IPS-NIHi7 (cell line): ENCODE data around the gene ARG2.

Experiments used
- DNase-seq: peaks from one replicate; pipeline ENCODE4 v3.0.0; 2012; ENCODE audit warnings: mixed read lengths; ENCODE audit errors: extremely low spot score

Gene ARG2

DNA sequence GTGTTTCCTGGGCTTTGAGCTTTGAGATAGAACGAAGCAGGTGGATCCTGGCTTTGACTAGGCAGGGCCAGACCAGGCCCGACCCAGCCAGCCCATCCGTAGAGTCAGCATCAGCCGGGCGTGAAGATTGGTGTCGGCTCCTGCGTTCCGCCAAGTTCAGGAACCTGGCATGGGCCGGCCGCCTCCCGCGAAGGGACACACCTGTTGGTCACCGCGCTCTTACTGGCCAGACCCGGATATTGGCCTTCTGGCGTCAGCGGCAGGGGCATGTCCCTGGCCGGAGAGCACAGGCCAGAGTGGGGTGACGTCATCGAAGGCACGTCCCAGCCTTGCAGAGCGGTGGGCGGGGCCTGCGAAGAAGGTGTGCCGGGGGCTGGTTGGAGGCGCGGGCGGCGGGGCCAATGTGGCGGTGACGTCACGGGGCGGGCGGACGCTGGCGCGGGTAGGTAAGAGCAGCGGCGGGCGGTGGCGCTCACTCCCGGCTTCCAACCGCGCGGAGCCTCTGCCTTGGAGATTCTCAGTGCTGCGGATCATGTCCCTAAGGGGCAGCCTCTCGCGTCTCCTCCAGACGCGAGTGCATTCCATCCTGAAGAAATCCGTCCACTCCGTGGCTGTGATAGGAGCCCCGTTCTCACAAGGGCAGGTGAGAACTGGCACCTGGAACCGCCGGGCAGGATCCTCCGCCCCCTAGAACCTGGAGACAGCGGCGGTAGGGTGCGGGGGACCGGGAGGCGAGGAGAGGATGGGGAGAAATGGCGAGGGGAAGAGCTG, at the start of gene ARG2:
Gene ARG2 (plus strand): TSS at position 475 of the 771 bp plus-strand sequence. CDS start 58 bp downstream, at position 533.
- peak; percentile 98 for DNase-seq

DNA sequence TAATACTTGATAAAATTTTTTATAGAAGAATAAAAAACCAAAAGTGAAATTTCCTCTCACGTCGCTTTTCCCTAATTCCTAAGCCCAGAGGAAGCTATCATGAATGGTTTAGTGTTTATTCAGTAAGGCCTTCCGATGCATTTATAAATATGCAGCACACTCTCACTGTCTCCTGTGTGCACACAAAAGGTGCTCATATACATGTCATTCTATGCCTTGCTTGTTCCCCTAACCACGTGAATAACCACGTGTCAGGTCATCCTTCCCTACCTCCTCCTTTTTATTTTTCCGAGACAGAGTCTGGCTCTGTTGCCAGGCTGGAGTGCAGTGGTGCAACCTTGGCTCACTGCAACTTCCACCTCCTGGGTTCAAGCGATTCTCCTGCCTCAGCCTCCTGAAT, 49.3 kb upstream of the ARG2 start:
- no peak for DNase-seq

DNA sequence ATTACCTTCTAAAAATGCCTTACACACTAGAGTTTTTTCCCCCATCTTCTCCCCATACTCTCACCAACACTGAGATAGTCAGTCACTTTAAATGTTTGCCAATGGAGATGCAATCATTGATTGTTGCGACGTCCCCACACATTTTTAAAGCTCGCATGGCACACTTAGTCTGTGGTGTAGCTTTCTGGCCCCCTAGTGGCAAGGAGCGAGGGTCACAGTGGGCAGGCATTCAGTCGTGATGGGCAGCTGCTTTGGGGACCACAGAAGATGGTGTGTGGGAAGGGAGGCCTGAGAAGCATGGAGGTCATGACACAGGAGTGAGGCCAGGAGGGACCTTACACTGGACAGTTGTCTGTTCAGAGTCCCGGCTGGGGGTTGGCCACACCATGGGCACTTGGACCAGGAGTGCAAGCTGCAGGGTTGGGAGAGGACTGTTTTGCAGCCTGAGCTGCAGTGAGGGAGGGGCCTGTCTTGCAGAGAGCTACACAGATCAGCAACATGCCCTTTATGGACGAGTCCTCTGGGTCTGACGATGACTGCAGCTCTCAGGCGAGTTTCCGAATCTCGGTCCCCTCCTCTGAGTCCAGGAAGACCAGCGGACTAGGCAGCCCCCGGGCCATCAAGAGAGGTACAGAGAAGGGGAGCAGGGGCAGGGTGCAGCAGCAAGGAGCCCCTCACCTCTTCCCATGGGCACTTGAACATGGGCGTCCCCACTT, 48.3 kb upstream of the ARG2 start:
- peak; percentile 81 for DNase-seq

DNA sequence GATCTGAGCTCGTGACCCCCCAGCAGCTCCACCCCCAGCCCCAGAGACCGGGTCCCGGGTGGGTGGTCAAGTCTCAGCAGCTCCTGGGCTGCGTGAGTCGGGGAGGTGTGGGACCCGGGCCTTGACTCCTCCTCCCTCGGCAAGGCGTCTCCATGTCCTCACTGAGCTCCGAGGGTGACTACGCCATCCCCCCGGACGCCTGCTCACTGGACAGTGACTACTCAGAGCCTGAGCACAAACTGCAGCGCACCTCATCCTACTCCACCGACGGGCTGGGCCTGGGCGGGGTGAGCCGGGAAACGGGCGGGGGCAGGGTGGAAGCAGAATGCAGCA, 47.8 kb upstream of the ARG2 start:
- no peak for DNase-seq

DNA sequence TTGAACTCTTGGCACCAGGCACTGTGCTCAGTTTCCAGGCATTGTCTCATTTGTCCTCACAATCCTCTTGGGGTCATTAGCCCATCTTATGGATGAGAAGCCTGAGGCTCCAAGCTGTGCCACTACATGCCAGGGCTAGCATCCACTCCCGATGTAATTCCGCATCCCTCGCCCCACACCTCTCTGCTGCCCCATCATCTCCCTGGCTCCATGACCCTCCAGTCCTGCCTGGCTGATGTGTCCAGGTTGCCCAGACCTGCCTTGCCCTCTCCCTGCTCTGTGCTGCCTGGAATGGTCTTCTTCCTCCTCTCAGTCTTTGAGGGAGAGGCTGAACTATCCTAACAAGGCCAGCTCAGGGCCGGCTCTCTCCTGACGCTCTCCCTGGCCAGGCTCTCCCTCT, 47.1 kb upstream of the ARG2 start:
- no peak for DNase-seq

DNA sequence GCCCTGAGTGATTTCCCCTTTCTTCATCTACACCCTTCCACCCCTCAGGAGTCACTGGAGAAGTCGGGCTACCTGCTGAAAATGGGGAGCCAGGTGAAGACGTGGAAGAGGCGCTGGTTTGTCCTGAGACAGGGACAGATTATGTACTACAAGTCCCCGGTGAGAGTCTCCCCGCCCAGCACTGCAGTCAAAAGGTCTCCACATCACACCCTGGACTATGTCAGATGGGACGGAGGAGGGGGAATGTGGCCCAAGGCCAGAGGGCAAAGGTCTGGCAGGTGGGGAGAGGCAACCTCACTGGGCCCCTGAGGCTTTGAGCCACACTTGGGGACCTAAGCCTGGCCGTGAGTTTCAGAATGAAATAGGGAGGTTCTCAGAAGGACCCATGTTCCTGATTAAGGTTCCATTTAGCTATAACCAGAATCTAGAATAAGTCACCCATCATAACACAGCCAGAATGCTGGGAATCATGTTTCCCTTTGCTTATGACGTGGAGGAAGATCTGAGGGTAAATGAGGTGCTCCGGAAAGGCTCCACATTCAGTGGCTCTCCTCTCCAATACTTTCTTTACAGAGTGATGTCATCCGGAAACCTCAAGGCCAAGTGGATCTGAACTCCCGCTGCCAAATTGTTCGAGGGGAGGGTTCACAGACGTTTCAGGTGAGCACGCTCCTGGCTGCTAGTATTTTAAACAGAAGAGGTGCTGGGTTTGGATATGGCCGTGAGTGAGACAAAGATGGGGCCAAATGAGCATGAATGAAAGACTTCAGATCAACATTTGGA, 46.3 kb upstream of the ARG2 start:
- DNase-seq: no peak

DNA sequence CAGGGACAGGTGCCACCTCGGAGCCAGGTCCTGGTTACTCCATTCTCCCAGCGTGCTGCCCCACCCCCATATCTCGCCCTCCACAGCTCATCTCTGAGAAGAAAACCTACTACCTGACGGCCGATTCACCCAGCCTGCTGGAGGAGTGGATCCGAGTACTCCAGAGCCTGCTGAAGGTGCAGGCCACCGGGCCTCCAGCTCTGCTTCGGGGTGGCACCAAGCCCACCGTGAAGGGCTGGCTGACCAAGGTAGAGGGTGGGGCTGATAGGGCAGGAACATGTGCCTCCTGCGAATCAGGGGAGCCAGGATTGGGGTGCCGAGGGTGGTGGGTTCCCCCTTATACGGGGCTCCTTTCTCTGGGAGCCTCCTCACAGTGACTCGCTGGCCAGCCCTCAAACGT, 45.6 kb upstream of the ARG2 start:
- DNase-seq: no peak

DNA sequence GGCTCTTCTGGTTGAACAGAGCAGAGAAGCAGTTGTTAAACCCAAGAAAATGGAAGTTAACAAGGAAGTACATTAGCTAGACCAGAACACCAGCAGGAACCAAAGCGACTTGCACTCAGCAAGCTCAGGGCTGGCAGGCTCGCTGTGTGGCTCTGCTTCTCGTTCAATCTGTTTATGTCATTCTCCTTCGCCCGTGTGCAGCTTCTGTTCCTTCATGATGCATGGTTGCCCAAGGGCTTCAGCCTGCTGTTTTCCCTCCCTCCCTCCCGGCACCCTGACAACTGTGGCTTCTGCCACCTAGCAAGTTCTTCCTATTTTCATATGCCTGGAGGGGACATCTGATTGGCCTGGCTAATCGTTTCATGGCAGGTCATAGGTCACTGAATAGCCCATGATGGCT, 44.9 kb upstream of the ARG2 start:
- no peak for DNase-seq

DNA sequence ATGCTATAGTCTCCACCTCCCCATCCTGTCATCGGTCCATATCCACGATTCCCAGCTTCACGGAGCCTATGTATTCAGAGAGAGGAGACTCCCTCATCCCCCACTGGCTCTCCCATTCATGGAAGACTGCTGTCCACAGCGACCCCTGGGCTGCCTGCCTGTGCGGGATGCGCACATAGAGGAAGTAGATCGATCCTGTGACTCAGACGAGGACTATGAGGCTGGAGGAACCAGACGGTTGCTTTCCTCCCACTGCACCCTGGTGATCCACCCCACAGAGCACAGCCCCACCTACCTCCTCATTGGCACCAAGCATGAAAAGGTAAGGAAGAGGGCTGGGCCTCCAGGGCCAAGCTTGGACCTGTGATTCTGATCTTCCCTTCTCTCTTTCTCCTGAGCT, 44.0 kb upstream of the ARG2 start:
- no peak for DNase-seq

DNA sequence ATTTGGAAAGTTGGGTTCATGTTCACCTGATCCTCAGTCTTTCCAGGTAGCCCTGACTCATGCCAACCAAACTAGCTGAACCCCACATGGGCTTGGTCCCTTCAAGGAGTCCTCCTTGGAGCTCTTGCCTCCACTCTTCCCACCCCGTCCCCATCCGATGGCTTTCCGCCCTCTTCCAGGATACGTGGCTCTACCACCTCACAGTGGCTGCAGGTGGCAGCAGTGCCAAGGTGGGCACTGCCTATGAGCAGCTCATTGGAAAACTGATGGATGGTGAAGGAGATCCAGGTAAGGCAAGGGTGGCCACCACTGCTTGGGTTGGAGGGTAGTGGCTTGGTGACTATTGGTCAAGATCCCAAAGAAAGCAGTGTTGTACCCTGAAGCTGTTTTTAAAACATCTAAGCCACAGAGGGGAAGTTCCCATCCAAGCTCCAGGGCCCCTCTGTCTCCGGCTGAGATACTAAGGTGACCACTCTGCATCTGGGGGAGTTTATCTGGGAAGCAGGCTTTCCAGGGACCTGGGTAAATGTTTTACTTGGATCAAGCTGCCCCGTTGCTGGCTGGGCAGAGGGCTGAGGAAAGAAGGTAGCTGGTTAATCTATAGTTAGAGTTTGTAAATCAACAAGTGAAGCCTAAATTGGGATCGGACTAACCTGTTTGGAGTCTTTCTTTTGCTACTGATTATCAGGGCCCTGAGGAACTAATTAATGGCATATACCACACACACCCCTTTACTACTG, 43.3 kb upstream of the ARG2 start:
- DNase-seq: no peak

DNA sequence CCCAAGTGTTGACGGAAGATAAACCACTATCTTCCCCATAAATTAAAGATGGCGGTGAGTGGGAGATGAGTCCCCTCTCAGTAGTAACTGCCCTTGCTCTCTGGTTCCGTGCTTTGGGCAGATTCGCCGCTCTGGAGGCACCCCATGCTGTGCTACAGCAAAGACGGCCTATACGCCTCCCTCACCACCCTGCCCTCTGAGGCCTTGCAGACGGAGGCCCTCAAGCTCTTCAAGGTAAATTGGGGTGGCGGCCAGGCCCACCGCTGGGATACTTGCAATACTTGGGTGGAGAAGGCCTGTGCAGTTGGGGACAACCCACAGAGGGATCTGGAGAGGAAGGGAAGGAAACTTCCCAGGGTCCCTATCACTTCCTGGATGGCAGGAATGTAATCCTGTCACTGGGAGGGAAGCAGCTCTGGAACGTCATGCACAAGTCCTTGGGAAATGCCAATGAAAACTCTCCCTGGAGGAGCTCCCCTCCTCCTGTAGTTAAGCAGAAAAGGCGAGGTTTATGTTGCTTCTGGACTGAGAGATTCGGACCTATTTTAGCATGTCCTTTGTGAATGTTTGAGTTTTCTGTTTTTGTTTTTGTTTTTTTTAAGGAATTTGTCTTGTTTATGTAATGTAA, 42.4 kb upstream of the ARG2 start:
- no peak for DNase-seq

DNA sequence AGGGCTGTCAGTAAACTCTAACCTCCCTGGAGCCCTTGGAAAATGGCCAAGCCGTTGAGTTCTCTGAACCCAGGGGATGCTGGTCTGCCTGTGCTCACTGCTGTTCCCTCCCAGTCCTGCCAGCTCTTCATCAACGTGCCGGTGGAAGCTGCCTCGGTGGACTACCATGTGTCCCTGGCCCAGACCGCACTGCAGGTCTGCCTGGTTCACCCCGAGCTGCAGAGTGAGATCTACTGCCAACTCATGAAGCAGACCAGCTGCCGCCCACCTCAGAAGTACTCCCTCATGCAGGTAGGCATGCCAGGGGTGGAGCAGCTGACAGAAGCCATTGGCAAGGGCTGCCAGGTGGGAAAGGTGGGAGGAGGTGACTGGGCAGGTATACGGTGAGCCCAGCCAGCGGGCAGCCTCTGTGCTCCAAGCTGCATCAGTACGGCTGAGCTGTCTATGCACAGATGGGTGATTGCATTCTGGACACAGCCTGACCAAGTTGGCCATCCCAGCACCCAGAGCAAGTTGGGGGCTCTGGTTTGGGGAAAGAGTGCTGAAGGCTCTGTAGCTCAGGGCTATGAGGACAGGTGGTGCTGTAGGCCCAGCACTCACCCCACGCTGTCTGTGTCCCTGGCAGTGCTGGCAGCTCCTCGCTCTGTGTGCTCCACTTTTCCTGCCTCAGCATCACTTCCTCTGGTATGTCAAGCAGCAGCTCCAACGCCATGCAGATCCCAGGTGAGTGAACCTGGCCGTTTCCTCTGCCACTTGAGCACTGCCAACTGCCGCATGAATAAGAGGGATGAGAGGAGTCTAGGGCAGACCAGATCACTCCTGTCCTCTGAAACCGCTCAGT, 41.6 kb upstream of the ARG2 start:
- DNase-seq: no peak

DNA sequence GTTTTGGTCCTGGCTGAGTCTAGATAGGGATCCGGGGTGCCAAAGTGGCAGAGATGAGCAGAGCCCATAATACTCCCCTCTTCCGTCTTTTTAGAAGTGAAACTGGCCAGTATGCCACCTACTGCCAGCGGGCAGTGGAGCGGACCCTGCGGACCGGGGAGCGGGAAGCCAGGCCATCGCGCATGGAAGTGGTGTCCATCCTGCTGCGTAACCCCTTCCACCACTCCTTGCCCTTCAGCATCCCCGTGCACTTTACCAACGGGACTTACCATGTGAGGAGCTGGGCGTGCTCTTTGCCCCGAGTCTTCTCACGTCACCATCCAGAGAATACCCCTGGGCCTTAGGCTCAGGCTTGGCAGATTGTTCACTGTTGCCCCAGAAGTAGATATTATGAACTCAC, 40.7 kb upstream of the ARG2 start:
- DNase-seq: no peak

DNA sequence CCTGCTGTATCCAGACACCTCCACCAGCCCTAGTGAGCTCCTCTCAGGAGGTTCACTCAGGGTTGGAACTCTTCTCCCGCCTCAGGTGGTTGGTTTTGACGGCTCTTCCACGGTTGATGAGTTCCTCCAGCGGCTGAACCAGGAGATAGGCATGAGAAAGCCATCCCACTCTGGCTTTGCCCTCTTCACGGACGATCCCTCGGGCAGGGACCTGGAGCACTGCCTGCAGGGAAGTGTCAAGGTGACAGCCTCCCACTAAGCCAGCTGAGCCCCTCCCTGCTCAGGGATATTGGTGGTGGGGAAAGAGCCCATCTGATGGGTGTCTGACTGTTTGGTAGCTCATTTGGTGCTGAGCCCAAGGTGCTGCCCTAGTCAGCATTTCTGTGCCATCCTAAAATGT, 40.1 kb upstream of the ARG2 start:
- no peak for DNase-seq

DNA sequence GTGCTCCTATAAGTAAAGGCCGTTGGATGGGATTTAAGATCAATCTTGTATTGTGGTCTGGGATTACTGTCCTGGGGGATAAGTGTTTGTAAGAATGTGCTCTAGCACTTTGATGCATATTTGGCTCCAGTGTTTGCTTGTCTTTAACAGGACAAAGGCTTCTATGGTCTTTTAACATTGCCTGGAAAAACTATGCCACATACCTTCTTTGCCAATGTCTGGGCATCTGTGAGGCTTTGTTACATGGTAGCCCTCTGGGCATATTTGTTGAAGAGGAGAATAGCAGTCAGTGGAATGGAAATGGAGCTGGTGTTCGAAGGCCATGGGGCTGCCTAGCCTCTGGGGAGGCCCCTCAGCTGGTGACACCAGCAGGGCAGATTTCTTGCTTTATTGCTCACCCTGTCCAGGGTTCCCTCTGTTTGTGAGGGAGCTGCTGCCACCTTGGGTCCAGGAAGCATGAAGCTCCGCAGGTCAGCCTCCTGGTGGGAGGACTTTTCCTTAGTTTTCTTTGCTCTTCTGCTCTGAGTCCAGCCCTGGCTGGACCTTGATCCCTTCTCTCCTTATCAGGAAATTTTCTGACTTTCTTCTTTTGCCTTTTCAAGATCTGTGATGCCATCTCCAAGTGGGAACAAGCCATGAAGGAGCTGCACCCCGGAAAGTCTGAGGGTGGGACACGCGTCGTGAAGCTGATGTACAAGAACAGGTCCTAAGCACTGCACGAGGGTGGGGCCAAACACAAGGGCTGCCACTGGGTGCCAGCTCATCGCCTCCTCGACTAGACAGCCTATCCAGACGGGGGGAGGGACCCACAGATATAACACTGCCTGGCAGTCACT, 39.2 kb upstream of the ARG2 start:
- DNase-seq: no peak

DNA sequence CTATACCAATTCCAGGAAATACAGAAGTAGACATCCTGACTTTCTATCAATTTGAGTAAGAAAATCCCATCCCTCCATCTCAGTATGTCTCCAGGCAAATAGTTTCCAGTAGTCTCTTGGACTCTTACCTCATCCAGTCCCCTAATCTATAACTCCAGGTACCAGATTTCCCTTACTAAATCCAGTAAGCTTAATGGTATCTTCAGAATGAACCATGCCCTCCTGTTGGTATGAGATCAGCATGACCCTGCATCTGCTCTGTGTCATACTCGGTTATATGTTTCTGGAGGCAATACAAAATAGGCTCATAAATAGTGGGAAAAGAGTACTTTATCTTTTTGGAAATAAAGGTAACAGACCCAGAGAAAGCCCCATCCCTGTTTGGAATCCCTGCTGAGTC, 38.1 kb upstream of the ARG2 start:
- DNase-seq: no peak

DNA sequence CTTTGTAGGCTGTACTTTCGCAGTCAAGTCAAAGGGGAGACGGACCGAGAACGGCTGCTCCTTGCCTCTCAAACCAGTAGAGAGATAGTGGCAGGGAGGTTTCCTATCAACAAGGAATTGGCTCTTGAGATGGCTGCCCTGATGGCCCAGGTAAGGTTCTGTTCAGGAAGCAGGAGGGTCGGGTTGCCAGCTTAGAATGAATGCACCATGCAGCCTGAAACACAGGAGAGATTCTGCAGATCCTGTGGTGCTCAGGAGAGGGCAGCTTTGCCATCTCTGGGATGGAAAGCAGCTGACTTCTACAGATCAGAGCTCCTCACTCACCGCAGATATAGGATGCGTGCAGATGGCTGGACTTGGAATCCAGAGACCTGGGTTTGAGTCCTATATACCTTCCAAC, 37.7 kb upstream of the ARG2 start:
- no peak for DNase-seq

DNA sequence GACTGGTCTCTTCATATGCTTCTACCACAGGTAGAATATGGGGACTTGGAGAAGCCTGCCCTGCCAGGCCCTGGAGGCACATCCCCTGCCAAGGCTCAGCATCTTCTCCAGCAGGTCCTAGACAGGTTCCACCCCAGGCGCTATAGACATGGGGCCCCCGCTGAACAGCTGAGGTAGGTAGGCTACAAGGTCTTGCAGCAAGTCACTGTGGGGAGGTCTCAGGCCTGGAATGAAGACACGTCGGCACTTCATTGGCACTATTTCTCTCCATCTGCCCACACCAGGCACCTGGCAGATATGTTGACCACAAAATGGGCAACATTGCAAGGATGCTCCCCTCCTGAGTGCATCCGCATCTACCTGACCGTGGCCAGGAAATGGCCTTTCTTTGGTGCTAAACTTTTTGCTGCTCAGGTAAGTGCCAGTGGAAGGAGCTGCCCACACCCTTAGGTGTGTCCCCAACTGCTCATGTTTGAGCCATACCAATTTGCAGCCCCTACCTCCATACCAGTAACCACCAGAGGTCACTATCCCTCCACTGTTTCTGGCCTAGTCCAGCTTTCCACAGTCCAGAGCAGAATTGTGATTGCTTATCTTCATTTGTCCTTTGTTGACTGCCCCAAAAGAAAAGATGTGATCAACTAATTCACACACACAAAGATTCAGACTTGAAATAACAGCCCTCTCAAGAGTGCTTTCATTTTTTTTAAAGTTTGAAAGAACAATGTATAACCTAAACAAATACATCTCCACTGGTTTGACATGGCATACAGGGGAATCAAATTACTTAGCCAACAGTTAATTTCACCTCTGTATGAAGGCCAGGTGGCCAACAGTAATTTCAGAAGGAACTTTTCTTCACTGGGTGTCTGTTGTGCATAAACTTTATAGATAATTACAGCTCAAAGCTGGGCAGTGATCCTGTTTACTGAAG, 35.7 kb upstream of the ARG2 start:
- DNase-seq: peak; percentile 75

DNA sequence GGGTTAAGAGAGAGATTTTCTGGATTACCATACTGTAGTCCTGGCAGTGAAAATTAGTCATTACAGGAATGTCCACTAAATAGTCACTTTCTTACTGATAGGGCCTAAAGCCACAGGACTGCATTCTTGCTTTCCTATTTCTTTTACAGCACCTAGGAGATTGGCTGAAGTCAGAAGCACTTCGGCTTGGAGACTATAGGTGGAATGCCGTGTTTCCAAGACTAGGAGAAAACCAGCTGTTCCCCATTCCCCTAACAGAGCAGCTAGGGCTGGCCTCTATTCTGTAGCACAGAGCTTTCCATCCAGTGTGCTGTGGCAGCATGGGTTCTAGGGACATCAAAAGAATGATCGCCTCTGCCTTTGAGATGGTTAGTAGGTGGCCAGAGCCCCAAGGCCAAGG, 34.7 kb upstream of the ARG2 start:
- DNase-seq: no peak
